HG02571 (cell line): ENCODE measurements around the gene PDCD1LG2.
"Not testable (repeated sequence)": the region's sequence is repeated elsewhere in the genome, so short reads cannot be mapped to it uniquely, and the experiment has no call there.

Experiments
- ATAC-seq: cut with Tn5 transposase; IDR thresholded peaks from one replicate; pipeline ENCODE4 v1.9.1; 2021; ENCODE audit warnings: mild to moderate bottlenecking, moderate library complexity; ENCODE audit not compliant: unreplicated experiment

PDCD1LG2 gene

DNA sequence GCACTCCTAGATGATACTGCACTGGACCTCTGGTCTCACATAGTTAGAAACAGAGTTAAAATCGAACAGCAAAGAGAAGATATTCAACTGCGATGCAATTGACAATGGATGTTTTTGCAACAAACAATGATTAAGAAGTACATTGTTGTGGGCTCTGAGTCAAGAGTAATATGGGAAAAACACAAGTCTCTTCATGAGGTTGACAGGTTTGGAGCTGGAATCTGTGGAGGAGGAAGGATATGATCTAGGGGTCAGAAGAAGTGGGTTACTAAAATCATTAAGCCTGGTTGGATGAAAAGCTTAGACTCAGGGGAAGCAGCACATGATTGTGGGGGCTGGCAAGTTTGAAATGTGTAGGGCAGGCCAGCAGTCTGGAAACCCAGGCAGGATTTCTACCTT is 53.1 kb downstream of the PDCD1LG2 start:
- no peak for ATAC-seq

DNA sequence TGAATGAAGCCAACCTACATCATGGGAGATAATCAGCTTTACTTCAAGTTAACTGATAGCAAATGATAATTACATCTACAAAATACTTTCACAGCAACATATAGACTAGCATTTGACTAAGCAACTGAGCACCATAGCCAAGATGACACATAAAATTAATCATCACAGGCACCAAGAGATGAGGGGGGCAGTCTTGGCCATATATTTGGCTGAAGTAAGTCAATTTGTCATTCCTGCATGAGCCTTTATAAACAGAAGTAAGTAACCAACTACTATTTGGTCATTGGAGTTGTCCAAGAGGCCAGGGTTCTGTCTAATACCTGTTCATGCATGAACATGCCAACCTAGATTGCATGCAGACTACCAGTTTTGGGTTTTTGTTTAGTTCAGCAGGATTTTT is 53.6 kb downstream of the PDCD1LG2 start:
- ATAC-seq = no peak

DNA sequence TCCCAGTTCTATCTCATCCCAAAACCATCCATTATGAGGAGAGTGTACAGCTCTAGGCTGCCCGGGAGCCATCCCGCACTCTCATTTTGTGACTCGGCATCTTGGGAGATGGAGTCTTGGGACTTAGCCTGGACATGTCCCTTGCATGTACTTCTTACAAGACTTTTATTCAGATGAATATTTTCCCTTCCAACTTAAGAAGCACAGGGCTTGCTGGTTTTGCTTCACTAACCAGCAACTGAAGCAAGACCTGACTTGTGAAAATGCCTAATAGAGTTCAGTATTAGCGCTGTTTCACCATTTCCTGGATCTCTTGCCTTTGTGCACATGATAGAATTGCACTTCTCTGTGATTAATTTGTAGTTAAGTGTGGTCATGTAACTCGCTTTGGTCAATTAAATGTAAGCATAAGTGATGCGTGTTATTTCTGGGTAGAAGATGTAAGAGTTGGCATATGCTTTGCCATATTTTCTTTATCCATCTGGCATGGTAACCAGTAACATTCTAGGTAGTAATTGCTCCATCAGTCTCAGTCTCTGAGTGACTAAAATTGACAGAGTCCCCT is 55.8 kb downstream of the PDCD1LG2 start:
- ATAC-seq = no peak

DNA sequence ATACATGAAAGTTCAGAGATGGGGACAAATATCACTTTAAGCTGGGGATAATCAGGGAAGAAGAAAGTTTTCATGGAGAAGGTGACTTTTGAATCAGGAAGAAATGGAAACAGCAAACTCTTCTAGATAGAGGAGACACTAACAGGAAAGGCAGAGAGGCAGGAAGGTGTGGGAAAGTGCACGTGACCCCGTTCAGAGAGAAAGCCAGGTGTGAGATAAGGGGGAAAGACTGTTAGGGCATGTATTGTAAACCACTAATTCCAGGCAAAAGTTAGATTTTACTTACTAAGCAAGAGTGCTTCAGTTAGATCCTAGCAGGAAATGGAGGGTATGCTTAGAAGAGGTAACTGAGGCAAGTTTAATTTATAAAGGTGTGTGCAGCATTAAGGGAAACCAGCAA is 58.5 kb downstream of the PDCD1LG2 start:
- ATAC-seq = no peak

DNA sequence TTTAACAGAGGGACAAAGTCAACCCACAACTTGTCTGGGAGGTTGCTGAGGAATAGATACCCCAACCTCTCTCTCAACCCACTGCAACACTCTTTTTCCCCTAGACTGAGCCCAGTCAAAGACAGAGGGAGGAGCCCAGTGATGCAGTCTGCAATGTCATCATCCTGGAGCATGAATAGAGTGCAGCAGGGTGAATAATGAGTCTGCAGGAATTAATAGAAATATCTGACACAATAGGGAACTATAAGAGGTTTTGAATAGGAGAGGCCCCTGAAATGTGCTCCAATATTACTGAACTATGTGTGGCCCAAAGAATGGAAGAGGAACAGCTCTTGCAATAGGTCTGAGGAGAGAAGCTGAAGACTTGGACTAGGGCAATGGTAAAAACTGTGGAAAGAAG is 59.1 kb downstream of the PDCD1LG2 start:
- no peak for ATAC-seq

DNA sequence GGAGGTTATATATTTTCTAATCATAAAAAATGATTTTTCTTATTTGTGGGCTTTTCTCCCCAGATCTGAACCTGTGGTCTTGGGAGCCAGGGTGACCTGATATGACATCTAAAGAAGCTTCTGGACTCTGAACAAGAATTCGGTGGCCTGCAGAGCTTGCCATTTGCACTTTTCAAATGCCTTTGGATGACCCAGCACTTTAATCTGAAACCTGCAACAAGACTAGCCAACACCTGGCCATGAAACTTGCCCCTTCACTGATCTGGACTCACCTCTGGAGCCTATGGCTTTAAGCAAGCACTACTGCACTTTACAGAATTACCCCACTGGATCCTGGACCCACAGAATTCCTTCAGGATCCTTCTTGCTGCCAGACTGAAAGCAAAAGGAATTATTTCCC is 59.6 kb downstream of the PDCD1LG2 start:
- ATAC-seq = no peak

DNA sequence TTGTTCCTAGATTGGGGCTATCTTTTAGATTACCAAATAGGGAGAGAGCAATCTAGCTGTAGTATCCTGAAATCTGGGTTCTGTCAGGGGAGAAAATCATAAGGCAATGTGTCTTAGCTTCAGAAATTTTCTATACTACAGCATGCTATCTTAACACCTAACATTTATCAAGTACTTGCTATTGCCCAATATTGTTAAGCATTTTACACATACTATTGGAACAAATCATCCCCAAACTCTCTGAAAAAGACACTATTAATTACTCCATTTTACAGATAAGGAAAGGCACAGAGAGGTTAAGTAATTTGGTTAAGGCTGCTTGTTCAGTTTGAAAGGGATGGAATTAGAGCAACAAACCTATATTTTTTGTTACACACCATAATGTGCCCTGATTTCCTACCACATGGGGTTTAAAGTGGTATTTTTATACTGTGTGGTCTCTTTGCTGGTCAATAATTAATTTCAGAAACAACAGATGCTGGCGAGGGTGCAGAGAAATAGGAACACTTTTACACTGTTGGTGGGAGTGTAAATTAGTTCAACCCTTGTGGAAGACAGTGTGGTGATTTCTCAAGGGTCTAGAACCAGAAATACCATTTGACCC is 61.4 kb downstream of the PDCD1LG2 start:
- no peak for ATAC-seq

DNA sequence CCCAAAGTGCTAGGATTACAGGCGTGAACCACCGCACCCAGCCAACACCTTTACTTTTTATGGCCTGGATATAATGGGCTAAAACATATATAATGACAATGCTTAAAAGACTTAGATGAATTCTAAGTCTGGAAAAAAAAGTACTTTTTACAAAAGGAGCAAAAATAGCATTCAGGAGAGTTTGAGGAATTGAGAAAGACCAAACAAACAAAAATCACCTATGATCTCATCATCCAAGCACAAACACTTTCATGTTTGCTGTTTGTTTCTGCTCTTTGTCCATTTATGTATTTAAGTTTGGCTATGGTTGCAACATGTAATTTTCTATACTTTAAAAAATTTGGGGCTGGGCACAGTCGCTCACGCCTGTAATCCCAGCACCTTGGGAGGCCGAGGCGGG is 63.8 kb downstream of the PDCD1LG2 start:
- ATAC-seq = no peak

DNA sequence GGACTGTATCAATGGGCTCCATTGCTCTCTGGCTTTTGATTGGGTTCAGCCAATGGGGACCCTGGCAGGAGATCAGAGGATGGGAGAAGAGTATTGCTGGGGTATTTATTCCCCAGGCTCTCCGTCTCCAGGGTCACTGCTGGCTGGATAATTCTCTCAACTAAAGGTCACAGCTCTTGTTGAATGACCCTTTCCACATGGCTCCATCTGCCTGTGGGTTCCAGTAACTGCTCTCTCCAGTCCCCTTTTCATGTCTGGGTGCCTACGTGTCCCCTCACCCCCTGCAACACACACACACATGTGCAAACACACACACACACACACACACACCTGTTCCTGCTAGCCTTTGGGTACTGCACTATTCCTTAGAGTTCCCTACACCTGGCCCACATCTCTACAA is 64.7 kb downstream of the PDCD1LG2 start:
- no peak for ATAC-seq

DNA sequence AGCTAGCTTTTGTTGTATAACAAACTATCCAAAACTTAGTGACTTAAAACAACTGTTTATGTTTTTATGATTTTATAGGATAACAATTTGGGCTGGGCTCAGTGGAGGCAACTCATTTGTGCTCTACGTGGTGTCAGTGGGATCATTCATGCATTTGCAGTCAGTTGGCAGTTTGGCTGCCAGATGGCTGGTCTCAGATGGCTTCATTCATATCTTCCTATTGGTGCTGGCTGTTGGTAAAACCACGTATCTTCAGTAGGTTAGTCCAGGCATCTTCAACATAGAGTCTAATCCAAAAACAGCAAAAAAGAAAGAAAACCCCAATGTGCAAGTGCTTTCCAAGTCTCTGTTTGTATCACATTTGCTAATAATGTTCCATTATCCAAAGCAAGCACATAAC is 66.9 kb downstream of the PDCD1LG2 start:
- no peak for ATAC-seq

DNA sequence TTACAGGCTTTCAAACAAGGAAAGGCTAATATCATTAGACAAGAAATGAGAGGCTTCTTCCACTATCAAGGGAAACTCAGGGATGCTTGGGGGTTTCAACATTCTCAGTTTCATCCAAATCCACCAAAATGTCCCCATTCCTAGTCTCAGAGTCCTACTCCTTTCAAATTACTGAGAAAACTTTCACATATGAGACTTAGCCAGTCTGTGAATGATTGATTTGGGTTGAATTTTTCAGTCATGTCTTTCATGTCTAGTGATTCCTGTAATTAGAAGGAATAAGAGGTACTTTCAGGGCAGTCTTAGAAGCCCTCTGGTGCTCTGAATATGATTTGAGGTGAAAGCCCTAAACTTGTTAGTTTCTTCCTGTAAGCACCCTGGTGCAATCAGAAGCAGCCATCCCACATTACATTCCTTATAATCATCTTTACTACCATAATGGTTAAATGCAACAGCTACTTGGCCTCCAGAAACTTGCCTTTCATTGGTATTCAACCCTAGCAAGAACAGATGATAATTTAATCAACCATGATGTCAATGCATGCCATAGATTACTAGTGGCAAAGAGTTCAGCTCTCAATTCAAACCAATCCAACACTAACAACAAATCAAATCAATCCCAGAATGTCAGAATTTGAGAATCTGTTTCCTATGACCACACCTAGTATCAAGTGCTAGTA is 67.8 kb downstream of the PDCD1LG2 start:
- no peak for ATAC-seq

DNA sequence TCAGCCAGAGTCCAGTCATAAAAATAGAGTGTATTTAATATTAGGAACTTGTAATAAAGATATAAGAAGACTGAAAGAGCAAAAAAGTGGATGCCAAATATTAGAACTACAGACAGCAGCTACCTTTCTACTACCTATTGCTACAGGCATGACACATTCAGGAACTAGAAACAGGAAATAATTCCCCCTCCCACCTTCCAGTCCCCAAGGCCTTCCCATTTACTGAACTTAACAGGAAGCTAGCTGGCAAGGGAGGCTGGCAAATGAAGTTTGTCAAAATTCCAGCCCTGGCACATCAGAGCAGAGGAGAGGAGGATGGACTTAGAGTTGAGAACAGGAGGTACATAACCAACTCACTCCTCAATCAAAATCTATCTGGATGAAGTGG is 68.4 kb downstream of the PDCD1LG2 start:
- ATAC-seq = no peak

DNA sequence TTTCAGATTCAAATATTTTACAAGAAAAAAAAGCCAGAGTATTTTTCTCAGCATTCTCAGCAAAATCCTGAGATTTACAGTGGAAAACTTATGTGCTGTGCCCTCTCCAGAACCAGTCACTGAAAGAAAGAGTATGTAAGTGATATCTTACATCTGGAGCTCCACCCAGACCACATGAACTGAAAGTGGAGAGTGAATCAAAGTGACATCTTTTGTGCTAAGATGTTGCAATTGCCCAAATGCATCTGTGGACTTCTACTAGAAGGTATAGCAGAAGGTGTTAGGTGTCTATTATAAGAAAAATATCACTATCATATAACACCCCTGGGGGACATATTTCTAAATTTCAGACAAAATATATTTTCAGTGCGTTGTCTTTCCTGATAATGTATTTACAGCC is 69.5 kb downstream of the PDCD1LG2 start:
- no peak for ATAC-seq

DNA sequence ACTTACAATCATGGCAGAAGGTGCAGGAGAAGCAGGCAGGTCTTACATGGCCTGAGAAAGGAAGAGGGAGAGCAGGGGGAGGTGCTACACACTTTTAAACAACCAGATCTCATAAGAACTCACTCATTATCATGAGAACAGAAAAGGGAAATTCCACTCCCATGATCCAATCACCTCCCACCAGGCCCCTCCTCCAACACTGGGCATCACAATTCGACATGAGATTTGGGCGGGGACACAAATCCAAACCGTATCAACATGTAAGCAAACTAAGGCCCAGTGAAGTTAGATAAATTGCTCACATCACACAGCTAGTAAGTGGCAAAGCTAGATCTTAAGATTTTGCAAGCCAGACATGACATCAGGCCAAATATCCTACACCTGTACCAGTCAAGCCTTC is 70.3 kb downstream of the PDCD1LG2 start:
- ATAC-seq = no peak

DNA sequence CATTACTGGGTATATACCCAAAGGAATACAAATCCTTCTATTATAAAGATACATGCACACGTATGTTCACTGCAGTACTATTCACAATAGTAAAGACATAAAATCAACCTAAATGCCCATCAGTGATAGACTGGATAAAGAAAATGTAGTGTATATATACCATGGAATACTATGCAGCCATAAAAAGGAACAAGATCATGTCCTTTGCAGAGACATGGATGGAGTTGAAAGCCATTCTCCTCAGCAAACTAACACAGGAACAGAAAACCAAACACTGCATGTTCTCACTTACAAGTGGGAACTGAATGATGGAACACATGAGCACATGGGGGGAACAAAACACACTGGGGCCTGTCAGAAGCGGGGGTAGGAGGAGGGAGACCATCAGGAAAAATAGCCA is 71.4 kb downstream of the PDCD1LG2 start:
- not testable (repeated sequence) for ATAC-seq

DNA sequence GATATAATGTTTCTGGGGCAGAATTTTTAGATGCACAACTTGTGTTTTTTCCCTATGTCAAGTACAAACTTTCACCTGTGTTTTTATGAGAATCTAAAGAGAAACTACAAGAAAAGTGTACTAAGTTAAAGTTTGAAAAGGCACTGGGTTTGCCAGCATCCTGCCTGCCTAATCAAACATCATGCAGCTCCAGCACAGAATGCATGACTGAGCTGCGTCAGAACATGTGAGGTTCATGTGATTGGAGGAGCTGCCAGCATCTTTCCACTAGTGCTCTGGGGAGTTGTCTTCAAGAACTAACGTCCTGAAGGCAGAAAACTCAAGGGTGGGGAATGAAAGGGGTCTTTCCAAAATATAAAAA is 72.5 kb downstream of the PDCD1LG2 start:
- ATAC-seq = peak; percentile 41

DNA sequence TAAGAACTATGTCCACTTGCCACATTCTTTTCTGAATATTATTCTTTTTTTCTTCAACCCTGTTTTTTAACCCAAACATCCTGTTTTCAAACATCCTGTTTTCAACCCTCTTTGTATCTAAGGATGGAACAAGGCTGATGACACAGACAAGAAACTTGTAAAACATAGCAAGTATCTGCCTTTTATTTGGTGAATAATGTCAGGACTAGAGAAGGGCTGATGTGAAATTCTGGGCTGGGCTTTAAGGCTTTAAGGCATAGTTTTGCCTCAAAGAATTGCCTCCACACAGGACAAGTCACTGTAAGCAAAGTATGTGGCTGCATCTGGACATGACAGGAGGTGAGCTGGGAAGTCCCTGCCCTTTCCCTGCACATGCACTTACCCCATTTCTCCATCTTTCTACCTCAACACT is 76.1 kb downstream of the PDCD1LG2 start:
- peak; percentile 41 for ATAC-seq

DNA sequence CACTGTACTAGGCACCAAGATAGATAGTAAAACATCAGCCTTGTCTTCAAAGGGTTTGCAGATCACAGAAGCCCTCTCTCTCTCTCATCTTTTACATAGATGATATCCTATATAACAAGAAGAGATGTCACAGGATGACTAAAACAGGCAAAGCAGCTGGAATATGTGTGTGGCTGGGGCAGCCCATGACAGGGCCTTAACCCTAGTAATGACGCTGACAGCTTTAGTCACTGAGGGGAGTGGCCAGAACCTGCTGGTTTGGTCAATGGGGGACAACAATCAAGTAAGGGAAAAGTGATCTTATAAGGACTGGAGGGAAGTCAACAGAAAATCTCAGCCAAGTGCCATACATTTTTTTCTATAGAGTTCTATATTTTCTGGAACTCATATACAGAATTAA is 76.7 kb downstream of the PDCD1LG2 start:
- ATAC-seq = no peak

DNA sequence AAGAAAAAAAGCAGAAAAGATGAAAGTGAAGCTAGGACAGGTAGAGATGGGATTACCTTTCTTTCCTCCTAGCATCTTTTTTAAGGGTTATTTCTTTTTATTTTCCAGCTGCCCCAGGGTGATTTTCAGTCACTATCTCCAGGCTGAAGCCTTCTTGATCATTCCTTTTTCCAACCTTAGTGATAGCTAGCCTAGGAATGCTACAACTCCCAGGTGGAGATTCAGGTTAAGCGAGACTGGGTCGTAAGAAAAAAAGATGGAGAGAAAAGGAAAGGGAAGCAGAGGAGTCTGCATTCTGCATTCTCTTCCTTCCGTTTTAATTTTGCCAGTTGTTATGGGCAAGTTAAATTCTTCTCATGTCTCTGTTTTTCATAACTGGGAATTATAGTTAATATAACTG is 81.9 kb downstream of the PDCD1LG2 start:
- no peak for ATAC-seq

DNA sequence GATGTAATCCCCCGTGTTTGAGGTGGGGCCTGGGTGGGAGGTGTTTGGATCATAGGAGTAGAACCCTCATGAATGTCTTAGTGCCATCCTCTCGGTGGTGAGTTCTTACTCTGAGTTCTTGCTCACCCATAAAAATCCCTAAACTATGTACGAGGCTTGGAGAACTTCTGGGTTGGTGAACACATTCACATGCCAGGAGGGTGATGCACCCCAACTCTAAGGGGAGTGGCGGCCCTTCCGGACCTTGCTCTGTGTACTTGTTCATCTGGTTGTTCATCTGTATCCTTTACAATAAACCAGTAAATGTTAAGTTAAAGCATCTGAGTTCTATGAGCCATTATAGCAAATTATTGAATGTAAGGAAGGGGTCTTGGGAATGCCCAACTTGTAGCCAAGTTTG is 82.6 kb downstream of the PDCD1LG2 start:
- ATAC-seq = no peak

DNA sequence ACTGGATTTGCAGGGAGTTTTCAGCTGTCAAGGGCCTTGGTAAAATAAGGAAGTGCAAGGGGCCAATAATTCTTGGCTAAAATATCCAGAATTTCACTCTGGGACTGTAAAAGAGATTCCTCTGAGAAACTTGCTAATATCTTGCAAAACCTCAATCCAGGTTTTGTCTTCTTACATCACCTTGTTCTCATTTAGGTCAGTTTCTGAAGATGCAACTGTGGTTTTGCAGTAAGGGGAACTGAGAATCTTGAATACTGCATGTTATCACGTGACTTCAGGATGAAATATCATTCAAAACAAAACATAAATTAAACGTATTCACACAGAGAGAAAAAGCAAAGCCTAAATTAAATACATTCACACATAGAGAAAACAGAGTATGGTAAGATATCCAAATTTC is 83.6 kb downstream of the PDCD1LG2 start:
- ATAC-seq = peak; percentile 64

DNA sequence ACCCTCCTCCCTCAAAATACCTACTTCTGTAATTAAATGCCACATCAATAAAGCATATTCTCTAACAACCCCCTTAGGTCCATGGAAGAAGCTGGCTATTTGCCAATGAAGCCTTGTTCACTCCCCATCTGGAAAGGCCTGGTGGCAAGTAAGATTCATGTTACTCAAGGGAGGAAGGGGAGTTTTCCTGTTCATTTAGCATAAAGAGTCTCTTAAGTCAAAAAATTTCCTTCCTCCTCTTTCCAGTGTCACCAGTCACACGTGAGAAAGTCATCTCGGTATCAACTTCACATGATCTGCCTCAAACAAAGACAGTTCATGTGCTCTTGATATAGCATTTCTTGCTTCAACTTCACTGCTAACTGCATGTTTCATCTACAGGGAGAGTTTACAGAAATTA is 85.8 kb downstream of the PDCD1LG2 start:
- no peak for ATAC-seq
